Activated naive CD8-positive, alpha-beta T cell treated with anti-CD3 and anti-CD28 coated beads, Interleukin-2, amount 50 U/mL, for 24 hours (primary cell): ENCODE data around the gene SUPT6H.
"Not testable (repeated sequence)": the region's sequence is repeated elsewhere in the genome, so short reads cannot be mapped to it uniquely, and the experiment has no call there.

Experiments used
- ATAC-seq: fragments of 150-1000 bp; cut with Tn5 transposase; one replicate; pipeline ENCODE4 v1.10.0; 2021
- DNase-seq: peaks from one replicate; pipeline ENCODE4 v3.0.0; 2021
- H3K27ac Mint-ChIP-seq: one replicate; pipeline ENCODE4 v1.8.0; 2021; ENCODE audit warnings: mild to moderate bottlenecking, mixed read lengths
- H3K27me3 Mint-ChIP-seq: one replicate; pipeline ENCODE4 v1.8.0; 2021; ENCODE audit warnings: mixed read lengths
- H3K36me3 Mint-ChIP-seq: one replicate; pipeline ENCODE4 v1.8.0; 2021; ENCODE audit warnings: low read depth, mixed read lengths
- H3K4me1 Mint-ChIP-seq: one replicate; pipeline ENCODE4 v1.8.0; 2021; ENCODE audit warnings: mixed read lengths
- H3K4me3 Mint-ChIP-seq: one replicate; pipeline ENCODE4 v1.8.0; 2021; ENCODE audit warnings: mild to moderate bottlenecking, moderate library complexity, mixed read lengths
- H3K9me3 Mint-ChIP-seq: one replicate; pipeline ENCODE4 v1.8.0; 2021; ENCODE audit warnings: mixed read lengths

SUPT6H gene

GRCh38 chr17:28716740-28717577 lies 55.0 kb downstream of the SUPT6H start:
- Mint-ChIP-seq H3K4me3 (peak overlapping the region; percentile 36), H3K27ac (no peak overlapping the region), H3K36me3 (peaks cover 22% of the 10 kb centered on the region), H3K27me3 (peaks cover 20% of the 10 kb centered on the region), H3K4me1 (peaks cover 41% of the 10 kb centered on the region), H3K9me3 (no peaks in the 10 kb centered on the region)
- DNase-seq (no peak), ATAC-seq (no peak)

- no peak for DNase-seq
- Mint-ChIP-seq H3K36me3 (peaks cover 30% of the 10 kb centered on the region), H3K9me3 (no peaks in the 10 kb centered on the region), H3K4me3 (peak within 1 kb of the TSS; percentile 99), H3K27me3 (peaks cover 20% of the 10 kb centered on the region), H3K27ac (peak within 1 kb of the TSS; percentile 82), H3K4me1 (peaks cover 42% of the 10 kb centered on the region)
- ATAC-seq, result no peak
Measured at GRCh38 chr17:28717578-28718332, 55.8 kb downstream of the SUPT6H start, which contains the start of gene RAB34. Gene RAB34 (minus strand): TSS chr17:28717868. CDS start chr17:28717266, 602 bp downstream.

GRCh38 chr17:28718333-28719020 lies 56.5 kb downstream of the SUPT6H start:
- DNase-seq, result no peak
- peak overlapping the region; percentile 99 for H3K4me3 Mint-ChIP-seq
- H3K36me3 Mint-ChIP-seq, result peaks cover 38% of the 10 kb centered on the region
- peaks cover 20% of the 10 kb centered on the region for H3K27me3 Mint-ChIP-seq
- no peaks in the 10 kb centered on the region for H3K9me3 Mint-ChIP-seq
- H3K4me1 Mint-ChIP-seq, result peaks cover 48% of the 10 kb centered on the region
- peak overlapping the region; percentile 82 for H3K27ac Mint-ChIP-seq
- no peak for ATAC-seq

- DNase-seq (no peak), ATAC-seq (no peak)
- Mint-ChIP-seq H3K9me3 (no peaks in the 10 kb centered on the region), H3K27ac (peak overlapping the region; percentile 100), H3K4me1 (peaks cover 53% of the 10 kb centered on the region), H3K36me3 (peaks cover 43% of the 10 kb centered on the region), H3K27me3 (peaks cover 20% of the 10 kb centered on the region), H3K4me3 (peak overlapping the region; percentile 99)
Measured at GRCh38 chr17:28719021-28719433, 57.0 kb downstream of the SUPT6H start.

GRCh38 chr17:28720247-28720996 lies 58.4 kb downstream of the SUPT6H start:
- no peaks in the 10 kb centered on the region for H3K9me3 Mint-ChIP-seq
- H3K4me3 Mint-ChIP-seq, result peak overlapping the region; percentile 99
- no peak for ATAC-seq
- H3K36me3 Mint-ChIP-seq, result peaks cover 56% of the 10 kb centered on the region
- H3K4me1 Mint-ChIP-seq, result peaks cover 67% of the 10 kb centered on the region
- no peak for DNase-seq
- peaks cover 13% of the 10 kb centered on the region for H3K27me3 Mint-ChIP-seq
- H3K27ac Mint-ChIP-seq, result peak overlapping the region; percentile 100

GRCh38 chr17:28720997-28721329 lies 59.0 kb downstream of the SUPT6H start:
- not testable (repeated sequence) for H3K27me3 Mint-ChIP-seq, H3K9me3 Mint-ChIP-seq, DNase-seq, ATAC-seq
- peak overlapping the region; percentile 99 for H3K4me3 Mint-ChIP-seq
- peak overlapping the region; percentile 100 for H3K27ac Mint-ChIP-seq
- peaks cover 67% of the 10 kb centered on the region for H3K4me1 Mint-ChIP-seq
- peaks cover 56% of the 10 kb centered on the region for H3K36me3 Mint-ChIP-seq

GRCh38 chr17:28722417-28723158 lies 60.6 kb downstream of the SUPT6H start:
- no peak for ATAC-seq
- Mint-ChIP-seq H3K27me3 (peaks cover 4% of the 10 kb centered on the region), H3K36me3 (peaks cover 56% of the 10 kb centered on the region), H3K4me3 (peak overlapping the region; percentile 99), H3K9me3 (no peaks in the 10 kb centered on the region), H3K4me1 (peaks cover 72% of the 10 kb centered on the region), H3K27ac (peak overlapping the region; percentile 100)
- no peak for DNase-seq

GRCh38 chr17:28723159-28723835 lies 61.3 kb downstream of the SUPT6H start:
- ATAC-seq (no peak), DNase-seq (no peak)
- H3K27ac Mint-ChIP-seq, result peak overlapping the region; percentile 100
- no peaks in the 10 kb centered on the region for H3K9me3 Mint-ChIP-seq
- H3K36me3 Mint-ChIP-seq, result peaks cover 56% of the 10 kb centered on the region
- peak overlapping the region; percentile 99 for H3K4me3 Mint-ChIP-seq
- H3K4me1 Mint-ChIP-seq, result peaks cover 71% of the 10 kb centered on the region
- peaks cover under 1% of the 10 kb centered on the region for H3K27me3 Mint-ChIP-seq

GRCh38 chr17:28723836-28724499 lies 62.0 kb downstream of the SUPT6H start:
- ATAC-seq, DNase-seq, H3K27me3 Mint-ChIP-seq, H3K9me3 Mint-ChIP-seq: not testable (repeated sequence)
- peak overlapping the region; percentile 99 for H3K4me3 Mint-ChIP-seq
- peak overlapping the region; percentile 100 for H3K27ac Mint-ChIP-seq
- peaks cover 67% of the 10 kb centered on the region for H3K4me1 Mint-ChIP-seq
- H3K36me3 Mint-ChIP-seq, result peaks cover 56% of the 10 kb centered on the region

- H3K9me3 Mint-ChIP-seq, result no peaks in the 10 kb centered on the region
- peaks cover 56% of the 10 kb centered on the region for H3K36me3 Mint-ChIP-seq
- no peak for DNase-seq
- H3K4me3 Mint-ChIP-seq, result peak overlapping the region; percentile 99
- no peak for ATAC-seq
- H3K27ac Mint-ChIP-seq, result peak overlapping the region; percentile 100
- peaks cover 67% of the 10 kb centered on the region for H3K4me1 Mint-ChIP-seq
- no peaks in the 10 kb centered on the region for H3K27me3 Mint-ChIP-seq
Measured at GRCh38 chr17:28724500-28725165, 62.6 kb downstream of the SUPT6H start.

- Mint-ChIP-seq H3K9me3 (no peaks in the 10 kb centered on the region), H3K27me3 (no peaks in the 10 kb centered on the region), H3K27ac (peak overlapping the region; percentile 100), H3K4me1 (peaks cover 68% of the 10 kb centered on the region), H3K36me3 (peaks cover 52% of the 10 kb centered on the region), H3K4me3 (peak overlapping the region; percentile 99)
- ATAC-seq, result no peak
- no peak for DNase-seq
Measured at GRCh38 chr17:28725166-28725659, 63.2 kb downstream of the SUPT6H start.

GRCh38 chr17:28725660-28726225 lies 63.7 kb downstream of the SUPT6H start:
- H3K4me1 Mint-ChIP-seq, result peaks cover 62% of the 10 kb centered on the region
- peak; percentile 21 for ATAC-seq
- peaks cover 46% of the 10 kb centered on the region for H3K36me3 Mint-ChIP-seq

More at GRCh38 chr17:28725660-28726225, 63.7 kb downstream of the SUPT6H start:
- H3K4me3 Mint-ChIP-seq, result peak overlapping the region; percentile 99
- H3K27ac Mint-ChIP-seq, result peak overlapping the region; percentile 100
- H3K9me3 Mint-ChIP-seq, result no peaks in the 10 kb centered on the region
- DNase-seq, result peak; percentile 71
- no peaks in the 10 kb centered on the region for H3K27me3 Mint-ChIP-seq
